ENCODE measurements around the gene RIMBP2. TPM values are rescaled to one million over a fixed set of nuclear protein-coding genes. Genes with fewer than 3 reads are reported as not detected.

The RIMBP2 gene
- total RNA-seq, 3 donors from 2014 or later, result 2.3 to 5.9 (median 5.4) TPM

- H3K9me3 ChIP-seq, result no peaks in the 10 kb centered on the region
- DNase-seq, result no peak
- intact Hi-C loops (cut with DNase I, micrococcal nuclease), result no loop called here
These were observed 364.8 kb downstream of the RIMBP2 start for GRCh38 chr12:130351326-130351725.

DNA sequence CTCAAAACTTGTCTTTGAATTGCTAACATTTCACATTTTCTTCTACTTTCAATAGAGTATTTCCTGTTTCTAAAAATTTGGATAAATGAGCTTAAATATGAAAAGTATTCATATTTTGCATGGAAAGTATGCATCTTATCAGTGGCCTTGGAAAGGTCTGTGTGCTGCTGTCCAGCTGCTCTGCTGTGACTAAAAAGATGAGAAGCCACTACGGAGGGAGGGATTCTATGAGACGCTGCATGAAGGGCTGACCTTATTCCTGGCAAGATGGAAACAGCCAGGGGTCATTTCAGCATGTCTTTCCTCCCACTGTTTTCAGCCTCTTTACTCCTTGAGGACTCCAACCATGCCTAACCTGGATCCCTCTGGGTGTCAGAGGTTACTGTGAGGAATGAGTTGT, 365.4 kb downstream of the RIMBP2 start:
- Histone ChIP-seq H3K36me3 (ENCODE audit: low read depth) (no peaks in the 10 kb centered on the region), H3K9me3 (no peaks in the 10 kb centered on the region), H3K4me1 (ENCODE audit: low read depth) (no peaks in the 10 kb centered on the region), H3K4me3 (no peak overlapping the region)
- intact Hi-C loops (cut with DNase I, micrococcal nuclease), result no loop called here
- DNase-seq, result no peak
- TF ChIP-seq CTCF (IDR thresholded peaks at IDR 0.05), result no peak
- ATAC-seq, result no peak

More at GRCh38 chr12:130351326-130351725, 364.8 kb downstream of the RIMBP2 start:
- H3K4me1 ChIP-seq (ENCODE audit: low read depth), result no peaks in the 10 kb centered on the region
- no peak for TF ChIP-seq CTCF (IDR thresholded peaks at IDR 0.05)
- peak; percentile 14 for ATAC-seq
- no peak overlapping the region for H3K4me3 ChIP-seq
- no peaks in the 10 kb centered on the region for H3K36me3 ChIP-seq (ENCODE audit: low read depth)

GRCh38 chr12:130347588-130347987, 368.5 kb downstream of the RIMBP2 start:
- H3K9me3 ChIP-seq, result no peaks in the 10 kb centered on the region
- ATAC-seq (no peak), DNase-seq (no peak)
- intact Hi-C loops (cut with DNase I, micrococcal nuclease), result no loop called here
- no peaks in the 10 kb centered on the region for H3K36me3 ChIP-seq (ENCODE audit: low read depth)
- no peak overlapping the region for H3K4me3 ChIP-seq
- TF ChIP-seq CTCF (IDR thresholded peaks at IDR 0.05), result no peak
- no peaks in the 10 kb centered on the region for H3K4me1 ChIP-seq (ENCODE audit: low read depth)

Other genes with a start within 250 kb of the RIMBP2 start
- gene STX2, start 123.0 kb upstream of the RIMBP2 start, total RNA-seq, result 10 to 100 TPM in 1 of 3 donors, 1 to 10 TPM in 2; 1.6 to 34.2 (median 4.4) TPM
- 100 to 1,000 TPM; 258 to 389 (median 306) TPM for gene RAN, start 155.8 kb upstream of the RIMBP2 start, total RNA-seq
- gene ADGRD1, start 237.6 kb upstream of the RIMBP2 start, total RNA-seq, result 10 to 100 TPM in 2 of 3 donors, 1 to 10 TPM in 1; 2.6 to 18.4 (median 12.9) TPM

Measured in mucosa of descending colon (tissue), 3 donors.